HG02938 (cell line): ENCODE measurements around the gene PRR19.

Experiments
- ATAC-seq: cut with Tn5 transposase; IDR thresholded peaks from one replicate; pipeline ENCODE4 v1.9.1; 2021; ENCODE audit warnings: mild to moderate bottlenecking, moderate library complexity; ENCODE audit not compliant: unreplicated experiment

The PRR19 gene

DNA sequence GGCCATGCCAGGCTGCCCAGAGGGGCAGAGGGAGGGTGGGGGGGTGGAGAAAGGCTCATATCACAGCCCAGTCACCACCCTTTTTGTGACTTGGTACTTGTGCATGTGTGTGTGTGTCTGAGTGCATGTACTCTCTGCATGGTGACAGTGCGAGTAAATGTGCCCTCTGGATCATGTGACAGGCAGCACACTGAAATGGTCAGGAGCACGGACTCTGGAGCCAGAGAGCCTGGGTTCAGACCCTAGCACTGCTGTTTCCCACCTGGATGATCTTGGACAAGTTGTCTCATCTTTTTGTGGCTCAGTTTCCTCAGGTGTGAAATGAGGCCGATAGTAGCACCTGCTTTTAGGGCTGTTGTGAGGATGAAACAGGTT lies 30.9 kb upstream of the PRR19 start:
- ATAC-seq: no peak

DNA sequence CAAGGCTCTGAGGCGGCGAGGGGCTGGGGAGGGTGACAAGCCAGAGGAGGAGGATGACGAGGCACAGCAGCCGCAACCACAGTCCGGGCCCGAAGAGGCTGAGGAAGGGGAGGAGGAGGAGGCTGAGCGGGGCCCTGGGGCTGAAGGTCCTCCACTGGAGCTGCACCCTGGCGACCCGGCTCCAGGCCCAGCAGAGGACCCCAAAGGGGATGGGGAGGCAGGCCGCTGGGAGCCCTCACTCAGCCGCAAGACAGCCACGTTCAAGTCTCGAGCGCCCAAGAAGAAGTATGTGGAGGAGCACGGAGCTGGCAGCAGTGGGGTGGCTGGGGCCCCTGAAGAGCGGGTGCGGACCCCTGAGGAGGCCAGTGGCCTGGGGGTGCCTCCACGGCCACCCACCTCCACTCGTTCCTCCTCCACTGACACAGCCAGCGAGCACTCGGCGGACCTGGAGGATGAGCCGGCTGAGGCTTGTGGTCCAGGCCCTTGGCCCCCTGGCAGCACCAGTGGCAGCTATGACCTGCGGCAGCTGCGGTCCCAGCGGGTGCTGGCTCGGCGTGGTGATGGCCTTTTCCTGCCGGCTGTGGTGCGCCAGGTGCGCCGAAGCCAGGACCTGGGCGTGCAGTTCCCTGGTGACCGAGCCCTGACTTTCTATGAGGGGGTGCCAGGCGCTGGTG lies 29.9 kb upstream of the PRR19 start:
- ATAC-seq: no peak

DNA sequence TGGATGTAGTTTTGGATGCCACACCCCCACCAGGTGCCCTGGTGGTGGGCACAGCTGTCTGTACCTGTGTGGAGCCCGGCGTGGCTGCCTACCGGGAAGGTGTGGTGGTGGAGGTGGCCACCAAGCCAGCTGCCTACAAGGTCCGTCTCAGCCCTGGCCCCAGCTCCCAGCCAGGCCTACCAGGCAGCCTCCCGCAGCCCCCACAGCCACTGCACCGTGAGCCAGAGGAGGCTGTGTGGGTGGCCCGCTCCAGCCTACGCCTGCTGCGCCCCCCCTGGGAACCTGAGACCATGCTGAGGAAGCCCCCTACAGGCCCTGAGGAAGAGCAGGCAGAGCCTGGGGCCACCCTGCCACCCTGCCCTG lies 29.4 kb upstream of the PRR19 start:
- no peak for ATAC-seq

DNA sequence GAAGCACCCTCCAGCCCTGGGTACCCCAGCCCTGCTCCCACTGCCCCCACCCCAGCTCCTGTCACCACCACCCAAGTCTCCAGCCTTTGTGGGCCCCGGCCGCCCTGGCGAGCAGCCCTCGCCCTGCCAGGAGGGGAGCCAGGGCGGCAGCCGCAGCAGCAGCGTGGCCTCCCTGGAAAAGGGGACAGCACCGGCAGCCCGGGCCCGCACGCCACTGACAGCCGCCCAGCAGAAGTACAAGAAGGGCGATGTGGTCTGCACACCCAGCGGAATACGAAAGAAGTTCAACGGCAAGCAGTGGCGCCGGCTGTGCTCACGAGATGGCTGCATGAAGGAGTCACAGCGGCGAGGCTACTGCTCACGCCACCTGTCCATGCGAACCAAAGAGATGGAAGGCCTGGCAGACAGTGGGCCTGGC lies 28.9 kb upstream of the PRR19 start:
- no peak for ATAC-seq

DNA sequence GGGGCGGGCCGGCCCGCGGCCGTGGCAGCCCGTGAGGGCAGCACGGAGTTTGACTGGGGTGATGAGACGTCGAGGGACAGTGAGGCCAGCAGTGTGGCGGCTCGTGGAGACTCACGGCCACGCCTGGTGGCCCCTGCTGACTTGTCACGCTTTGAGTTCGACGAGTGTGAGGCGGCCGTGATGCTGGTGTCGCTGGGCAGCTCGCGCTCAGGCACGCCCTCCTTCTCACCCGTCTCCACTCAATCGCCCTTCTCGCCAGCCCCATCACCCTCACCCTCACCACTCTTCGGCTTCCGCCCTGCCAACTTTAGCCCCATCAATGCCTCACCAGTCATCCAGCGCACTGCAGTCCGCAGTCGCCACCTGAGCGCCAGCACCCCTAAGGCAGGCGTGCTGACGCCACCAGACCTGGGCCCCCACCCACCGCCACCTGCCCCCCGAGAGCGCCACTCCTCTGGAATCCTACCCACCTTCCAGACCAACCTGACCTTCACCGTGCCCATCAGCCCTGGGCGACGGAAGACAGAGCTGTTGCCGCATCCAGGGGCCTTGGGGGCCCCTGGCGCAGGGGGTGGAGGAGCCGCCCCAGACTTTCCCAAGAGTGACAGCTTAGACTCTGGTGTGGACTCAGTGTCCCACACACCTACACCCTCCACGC lies 28.4 kb upstream of the PRR19 start:
- no peak for ATAC-seq

DNA sequence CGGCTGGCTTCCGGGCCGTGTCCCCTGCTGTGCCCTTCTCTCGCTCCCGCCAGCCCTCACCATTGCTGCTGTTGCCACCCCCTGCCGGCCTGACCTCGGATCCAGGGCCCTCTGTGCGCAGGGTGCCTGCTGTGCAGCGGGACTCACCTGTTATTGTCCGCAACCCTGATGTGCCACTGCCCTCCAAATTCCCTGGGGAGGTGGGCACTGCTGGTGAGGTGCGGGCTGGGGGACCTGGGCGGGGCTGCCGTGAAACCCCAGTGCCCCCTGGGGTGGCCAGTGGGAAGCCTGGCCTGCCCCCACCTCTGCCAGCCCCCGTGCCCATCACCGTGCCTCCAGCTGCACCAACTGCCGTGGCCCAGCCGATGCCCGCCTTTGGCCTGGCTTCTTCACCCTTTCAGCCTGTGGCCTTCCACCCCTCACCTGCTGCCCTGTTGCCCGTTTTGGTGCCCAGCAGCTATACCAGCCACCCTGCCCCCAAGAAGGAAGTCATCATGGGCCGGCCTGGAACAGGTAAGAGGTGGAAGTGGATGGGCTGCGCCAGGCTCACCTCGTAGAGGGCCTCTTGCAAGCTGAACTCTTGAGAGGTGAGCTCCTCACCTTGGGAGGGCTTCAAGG lies 27.8 kb upstream of the PRR19 start:
- no peak for ATAC-seq

DNA sequence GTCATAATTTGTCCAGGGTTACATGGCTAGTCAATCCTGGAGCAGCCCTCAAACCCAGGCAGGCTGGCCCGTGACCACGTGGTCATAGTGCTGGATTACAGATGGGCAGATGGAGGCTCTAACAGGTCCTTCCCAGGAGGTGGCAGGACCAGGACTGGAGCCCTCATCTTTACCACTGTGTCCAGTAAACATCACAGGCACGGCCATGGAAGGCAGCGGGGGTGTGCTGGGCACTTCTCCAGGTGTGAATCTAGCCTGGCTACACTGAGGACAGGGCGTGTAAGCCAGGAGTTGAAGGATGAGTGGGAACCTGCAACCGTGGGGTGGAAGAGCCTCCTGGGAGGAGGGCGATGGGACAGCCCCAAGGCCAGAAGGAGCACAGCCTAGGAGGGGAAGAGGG lies 26.8 kb upstream of the PRR19 start:
- ATAC-seq: no peak

DNA sequence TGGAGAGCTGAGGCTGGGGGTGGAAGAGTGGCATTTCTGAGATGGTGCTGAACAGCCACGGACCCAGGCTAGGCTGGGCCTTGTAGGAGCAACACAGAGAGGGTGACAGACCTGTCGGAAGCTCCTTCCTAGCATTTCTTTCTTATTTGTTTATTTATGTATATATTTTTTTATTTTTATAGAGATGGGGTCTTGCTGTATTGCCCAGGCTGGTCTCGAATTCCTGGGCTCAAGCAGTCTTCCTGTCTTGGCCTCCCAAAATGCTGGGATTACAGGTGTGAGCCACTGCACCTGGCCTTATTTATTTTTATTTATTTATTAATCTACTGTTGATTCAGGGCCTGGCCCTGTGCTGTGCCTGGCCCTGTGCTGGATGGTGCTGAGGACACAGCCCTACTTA lies 26.4 kb upstream of the PRR19 start:
- no peak for ATAC-seq

DNA sequence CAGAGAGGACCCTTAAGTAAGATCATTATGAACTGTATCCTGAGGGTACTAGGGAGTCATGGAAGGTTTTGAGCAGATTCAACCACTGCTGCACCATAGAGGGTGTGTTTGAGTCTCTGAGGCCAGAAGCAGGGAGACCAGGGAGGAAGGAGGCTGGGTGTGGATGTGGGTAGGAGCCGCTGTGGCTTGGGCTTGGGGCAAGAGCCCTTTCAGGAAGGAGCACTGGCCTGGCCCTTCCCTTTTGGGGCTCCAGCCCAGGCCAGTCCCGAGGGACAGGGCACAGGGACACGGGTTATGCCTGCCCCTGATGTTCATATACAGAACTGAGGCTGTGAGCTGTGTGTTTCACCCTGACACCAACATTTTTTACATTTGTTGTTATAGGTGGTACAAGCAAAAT lies 25.6 kb upstream of the PRR19 start:
- ATAC-seq: no peak

DNA sequence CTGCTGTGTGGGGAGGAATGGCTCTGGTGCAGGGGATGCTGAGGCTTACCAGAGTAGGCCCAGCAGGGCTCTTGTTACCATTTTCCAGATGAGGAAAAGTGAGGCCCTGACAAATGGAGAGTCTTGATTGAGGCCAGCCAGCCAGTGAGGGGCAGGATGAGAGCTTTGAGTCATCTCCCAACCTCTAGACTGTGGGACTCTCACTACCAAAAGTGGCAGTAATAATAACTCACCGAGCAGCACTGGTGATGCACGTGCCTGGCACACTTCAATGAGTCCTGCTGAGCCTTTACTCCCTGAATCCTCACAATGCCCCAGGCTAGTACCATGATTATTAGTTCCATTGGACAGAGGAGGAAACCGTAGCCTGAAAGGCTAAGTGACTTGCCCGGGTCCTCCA lies 25.1 kb upstream of the PRR19 start:
- ATAC-seq: no peak

DNA sequence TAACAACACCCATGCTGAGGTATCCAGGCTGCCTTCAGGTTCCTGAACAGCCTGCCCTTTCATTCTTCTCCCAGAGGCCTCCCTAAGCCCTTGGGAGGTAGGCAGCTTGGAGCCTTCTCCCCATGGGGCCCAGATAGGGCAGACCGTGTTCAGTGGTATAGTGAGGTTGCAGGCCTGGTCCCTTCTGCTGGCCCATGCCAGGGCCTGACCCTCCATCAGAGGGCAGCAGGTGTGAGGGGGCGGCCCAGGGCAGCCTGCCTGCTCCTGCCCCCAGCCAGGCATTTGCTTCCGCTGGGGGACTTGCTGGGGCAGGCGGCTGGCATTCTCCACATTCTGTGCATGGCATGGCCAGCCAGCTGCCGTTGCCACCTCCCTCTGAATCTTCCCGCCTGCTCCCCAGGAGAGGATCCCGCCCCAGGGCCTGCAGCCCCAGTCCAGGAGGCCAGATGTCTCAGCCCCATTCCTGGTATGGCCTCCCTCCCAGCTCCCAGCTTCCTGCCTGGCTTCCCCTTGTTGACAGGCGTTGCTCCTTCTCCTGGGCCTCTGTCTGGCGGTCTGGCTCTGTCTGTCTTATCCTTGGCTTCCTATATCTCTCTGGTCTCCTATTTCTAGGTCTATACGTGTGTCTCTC lies 24.0 kb upstream of the PRR19 start:
- ATAC-seq: no peak

DNA sequence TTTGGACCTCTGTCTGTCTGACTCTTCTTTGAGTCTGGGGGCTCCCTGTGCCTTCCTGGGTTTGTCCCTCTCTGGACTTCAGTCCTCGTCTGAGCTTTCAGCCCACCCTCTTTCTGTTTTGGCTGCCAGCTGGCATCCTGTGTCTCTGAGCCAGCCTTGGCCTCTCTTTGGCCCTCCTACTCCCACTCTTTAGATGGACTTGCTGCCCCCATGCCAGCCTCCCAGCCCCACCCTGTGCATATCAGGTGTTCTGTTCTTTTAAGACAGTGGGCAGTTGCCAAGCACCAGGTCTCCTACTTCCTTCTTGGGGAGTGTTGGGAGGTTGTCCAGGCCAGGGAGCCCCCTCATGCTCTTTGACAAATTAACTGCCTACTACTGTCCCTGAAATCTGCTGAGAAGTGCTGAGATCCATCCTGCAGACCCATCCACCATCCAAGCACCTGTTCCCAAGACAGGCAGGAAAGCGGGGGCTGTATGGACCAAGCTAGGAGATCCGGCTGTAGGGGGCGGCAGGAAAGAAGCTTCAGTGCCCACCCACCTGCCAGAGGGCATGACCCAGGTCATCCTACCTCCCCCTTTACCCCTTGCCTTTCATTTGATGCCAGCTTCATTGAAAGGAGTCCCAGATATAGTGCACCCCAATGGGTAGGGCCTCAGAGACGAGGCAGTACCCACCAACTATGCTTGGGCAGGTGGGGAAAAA lies 23.3 kb upstream of the PRR19 start:
- no peak for ATAC-seq

DNA sequence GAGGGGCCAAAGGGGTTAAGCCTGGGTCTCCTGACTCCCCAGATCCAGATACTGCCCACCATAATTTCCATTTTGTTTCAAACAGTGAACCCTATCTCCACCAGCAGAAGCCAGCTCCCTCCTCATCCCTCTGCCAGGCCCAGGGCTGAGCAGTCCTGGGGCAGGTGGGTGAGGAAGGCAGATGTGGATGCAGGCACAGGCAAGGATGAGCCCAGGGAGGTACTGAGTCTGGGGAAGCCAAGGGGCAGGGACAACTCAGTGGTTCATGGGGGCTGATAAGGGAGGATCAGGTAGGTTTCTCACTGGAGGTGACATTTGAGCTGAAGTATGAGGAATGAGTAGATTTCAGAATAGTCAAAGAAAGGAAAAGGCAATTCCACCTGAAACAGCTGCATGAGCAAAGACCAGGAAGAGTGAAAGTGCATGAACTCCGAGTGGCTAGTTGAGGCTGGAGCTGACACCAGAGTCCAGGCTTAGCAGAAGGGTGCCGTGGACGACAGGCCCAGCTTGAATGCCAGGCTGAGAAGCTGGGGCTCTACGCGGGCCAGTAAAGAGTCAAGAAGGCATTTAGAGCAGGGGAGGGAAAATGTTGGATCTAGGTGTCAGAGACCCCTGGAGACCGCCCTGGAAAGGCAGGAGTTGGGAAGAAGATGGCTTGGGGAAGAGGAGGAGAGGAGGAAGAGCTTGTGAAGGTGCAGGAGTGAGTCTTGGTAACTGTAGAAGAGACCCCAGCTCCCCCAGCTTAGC lies 22.6 kb upstream of the PRR19 start:
- no peak for ATAC-seq

DNA sequence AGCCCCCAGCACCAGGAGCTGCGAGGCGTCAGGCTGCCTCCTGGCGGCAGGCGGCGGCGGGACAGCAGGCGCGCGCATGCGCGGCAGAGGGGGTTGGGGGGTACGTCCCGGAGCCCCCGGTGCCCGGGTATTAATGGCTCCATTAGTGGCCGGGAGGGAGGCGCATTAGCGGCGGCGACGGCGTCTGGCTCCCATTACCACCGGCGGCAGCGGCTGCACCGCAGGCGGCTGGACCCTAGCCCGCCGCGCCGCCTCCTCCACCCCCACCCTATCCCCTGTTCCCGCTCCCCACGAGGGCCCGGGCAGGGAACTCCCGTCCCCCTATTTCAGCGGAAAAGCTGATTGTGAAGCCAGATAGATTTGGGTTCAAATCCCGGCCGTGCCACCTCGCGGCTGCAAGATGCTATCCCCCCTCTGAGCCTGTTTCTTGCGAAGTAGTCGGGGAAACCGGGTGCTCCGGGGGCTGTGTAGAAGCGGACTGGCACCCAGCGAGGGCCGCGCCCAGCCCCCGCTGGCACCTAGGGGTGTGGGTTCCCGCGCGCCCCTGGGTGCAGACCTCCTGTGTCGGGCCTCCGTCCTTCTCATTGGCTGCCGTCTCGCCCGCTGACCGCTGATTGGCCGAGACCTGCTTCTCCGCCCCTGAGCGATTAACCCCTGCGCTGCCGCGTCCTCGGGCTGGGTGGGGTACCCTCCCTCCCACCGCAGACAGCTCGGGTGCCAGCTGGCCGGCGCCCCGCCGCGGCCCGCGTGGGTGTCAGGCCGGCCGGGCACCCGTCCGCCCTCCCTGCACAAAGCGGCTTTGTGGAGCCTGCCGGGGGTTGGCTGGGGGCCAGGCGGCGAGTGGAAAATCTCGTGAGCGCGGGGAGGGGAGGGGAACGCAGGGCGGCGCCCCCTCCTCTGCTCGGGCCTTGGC lies 21.8 kb upstream of the PRR19 start:
- peak; percentile 30 for ATAC-seq

DNA sequence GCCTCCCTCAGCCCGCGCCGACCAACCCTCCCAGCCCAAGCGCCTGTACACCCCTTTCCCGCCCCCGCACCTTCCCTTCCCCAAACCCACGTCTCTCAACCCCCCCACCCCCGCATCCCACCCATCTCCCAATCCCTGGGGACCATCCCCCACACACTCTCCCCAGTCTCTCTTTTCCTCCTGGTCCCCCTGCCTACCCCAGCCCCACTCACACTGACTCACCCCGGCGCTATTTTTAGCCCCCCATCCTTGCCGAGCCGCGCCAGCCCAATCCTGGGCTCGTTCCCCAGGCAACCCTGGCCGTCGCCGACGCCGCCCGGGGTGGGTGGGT lies 21.2 kb upstream of the PRR19 start:
- ATAC-seq: no peak

DNA sequence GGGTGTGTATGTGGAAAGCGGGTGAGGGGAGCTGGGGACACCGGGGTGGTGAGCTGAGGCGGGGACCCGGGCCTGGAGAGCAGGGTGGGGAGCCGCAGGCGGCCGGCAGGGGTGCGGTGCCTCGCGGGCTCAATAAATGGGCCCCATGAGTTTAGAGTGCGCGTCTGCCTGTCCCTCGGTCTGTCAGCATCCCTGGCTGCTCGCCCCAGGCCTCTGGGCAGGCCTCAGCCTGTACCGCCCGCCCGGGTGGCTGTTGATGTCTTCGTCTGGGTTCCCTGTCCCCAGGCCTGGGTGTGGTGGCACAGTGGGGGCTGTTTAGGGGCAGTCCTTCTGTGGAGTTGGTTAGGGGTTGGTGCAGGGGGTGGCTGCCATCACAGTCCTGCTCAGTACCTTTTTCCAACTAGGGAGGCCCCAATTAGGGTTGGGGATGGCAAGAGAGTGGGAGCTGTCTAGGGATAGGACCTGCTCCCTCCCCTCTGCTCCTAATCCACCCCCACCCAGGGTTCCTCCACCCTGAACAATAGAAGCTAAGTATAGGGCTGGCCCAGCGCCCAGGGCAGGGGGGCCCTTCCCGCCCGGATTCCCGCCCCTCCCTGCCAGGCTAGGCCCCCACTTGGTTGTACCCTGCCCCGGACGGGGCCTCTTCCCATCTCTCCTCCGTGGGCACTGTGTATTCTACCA lies 20.6 kb upstream of the PRR19 start:
- ATAC-seq: no peak

DNA sequence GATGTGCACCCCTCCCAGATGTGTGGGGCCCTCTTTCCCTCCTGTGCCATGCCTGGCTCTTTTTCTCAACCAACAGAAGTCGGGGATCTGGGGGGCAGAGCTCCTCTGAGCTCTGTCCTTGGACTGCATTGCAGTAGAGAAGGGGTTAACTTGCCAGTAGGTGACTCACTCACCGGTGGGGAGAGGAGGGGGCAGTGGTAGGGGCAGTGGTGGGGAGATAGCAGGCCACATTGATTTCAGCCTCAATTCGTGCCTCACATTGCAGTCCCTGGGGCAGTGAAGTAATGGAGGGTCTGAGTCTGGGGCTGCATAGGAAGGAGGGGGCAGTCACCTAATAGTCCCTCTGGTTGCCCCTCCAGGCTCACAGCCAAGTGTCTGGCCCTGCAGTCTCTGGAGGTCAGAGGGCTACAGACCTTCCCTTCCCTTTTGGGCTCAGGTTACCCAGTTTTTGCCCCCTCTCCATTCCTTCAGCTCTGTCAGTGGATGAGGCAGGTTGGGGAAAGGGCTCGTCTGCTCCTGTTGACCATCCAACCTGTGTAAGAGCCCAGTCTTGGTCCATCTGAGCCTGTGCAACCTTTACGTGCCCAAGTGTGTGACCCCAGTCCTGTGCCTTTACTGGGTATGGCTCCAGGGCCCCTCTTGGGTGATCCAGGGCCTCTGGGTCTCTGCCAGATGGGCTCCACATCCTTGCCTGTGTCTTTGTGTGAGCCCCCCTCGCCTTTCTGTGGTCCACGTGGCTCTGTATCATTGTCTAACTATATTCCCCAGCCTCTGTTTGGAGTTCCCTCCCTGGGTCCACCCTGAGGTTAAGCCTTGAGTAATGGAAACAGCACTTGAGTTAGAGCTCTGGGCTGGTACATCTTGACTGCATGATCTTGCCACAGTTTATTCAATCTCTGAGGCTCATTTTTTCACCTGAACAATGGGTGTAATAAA lies 19.8 kb upstream of the PRR19 start:
- no peak for ATAC-seq

DNA sequence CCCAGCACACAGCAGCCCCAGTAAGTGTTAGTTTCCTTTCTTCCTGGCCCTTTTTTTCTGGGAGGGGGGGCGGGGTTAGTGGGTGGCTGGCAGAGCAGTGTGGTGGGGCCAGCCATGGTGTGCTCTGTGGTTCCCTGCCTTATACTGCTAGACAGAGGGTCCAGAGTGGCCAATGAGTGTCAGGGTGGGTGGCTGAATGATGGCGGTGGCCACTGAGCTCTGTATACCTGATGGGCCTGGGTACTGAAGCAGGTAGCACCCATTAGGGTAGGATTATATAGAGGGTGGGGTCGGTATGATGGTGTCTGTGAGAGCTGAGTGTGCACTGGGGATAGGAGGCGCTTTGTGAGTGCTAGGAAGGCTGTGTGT lies 19.1 kb upstream of the PRR19 start:
- ATAC-seq: no peak
